Caco-2 (cell line): ENCODE data around the gene CSRP2. TPM values are rescaled to one million over a fixed set of nuclear protein-coding genes. Genes with fewer than 3 reads are reported as not detected.

Experiments
- BruUV-seq: library from RNA; stranded (reverse); fragments of 400-500 nt; replicated peaks from 2 replicates; lab custom pipeline; 2021; lab: Mats Ljungman, UMichigan
- CTCF ChIA-PET: fragments of 300-600 bp; sonication (Branson Sonifier 250); formaldehyde crosslinking; loops from one replicate; lab custom pipeline; 2022; ENCODE audit warnings: antibody characterized with exemption; lab: Charles Lee
- POLR2A ChIA-PET: fragments of 300-600 bp; sonication (Branson Sonifier 250); formaldehyde crosslinking; loops from one replicate; lab custom pipeline; 2022; ENCODE audit warnings: antibody characterized with exemption; lab: Charles Lee
- DNase-seq, 2 experiments: peaks; one replicate each; pipeline versions ENCODE4 v3.0.0 to v3.0.0-alpha.2; 2020 to 2022
- H3K27me3 ChIP-seq: replicated peaks from 2 replicates; pipeline ENCODE4 v1.6.0; 2011; ENCODE audit warnings: low read length; ENCODE audit not compliant: control insufficient read depth, insufficient read depth
- H3K36me3 ChIP-seq: 2 replicates; pipeline ENCODE4 v1.5.1; 2011; ENCODE audit warnings: low read length; ENCODE audit not compliant: control insufficient read depth, insufficient read depth
- H3K4me1 ChIP-seq: fragments of 250-450 bp; sonication (Bioruptor Pico); 2 replicates; pipeline ENCODE4 v1.5.1; 2020; ENCODE audit warnings: mild to moderate bottlenecking
- H3K4me3 ChIP-seq: 2 replicates; pipeline ENCODE4 v1.5.1; 2011; ENCODE audit warnings: low read depth, mild to moderate bottlenecking, control low read depth, low read length
- H3K9me3 ChIP-seq: fragments of 250-450 bp; sonication (Bioruptor Pico); 2 replicates; pipeline ENCODE4 v1.5.1; 2020; ENCODE audit warnings: mild to moderate bottlenecking, moderate library complexity
- H3K27ac Mint-ChIP-seq: one replicate; pipeline ENCODE4 v1.8.0; 2022; ENCODE audit warnings: mixed read lengths; ENCODE audit not compliant: unreplicated experiment
- H3K27me3 Mint-ChIP-seq: one replicate; pipeline ENCODE4 v1.8.0; 2022; ENCODE audit warnings: mixed read lengths; ENCODE audit not compliant: insufficient read depth, unreplicated experiment
- H3K36me3 Mint-ChIP-seq: one replicate; pipeline ENCODE4 v1.8.0; 2022; ENCODE audit warnings: mild to moderate bottlenecking, mixed read lengths; ENCODE audit not compliant: insufficient read depth, unreplicated experiment
- H3K4me1 Mint-ChIP-seq: one replicate; pipeline ENCODE4 v1.8.0; 2022; ENCODE audit warnings: low read depth, mixed read lengths; ENCODE audit not compliant: unreplicated experiment
- H3K4me3 Mint-ChIP-seq: one replicate; pipeline ENCODE4 v1.8.0; 2022; ENCODE audit warnings: mild to moderate bottlenecking, moderate library complexity, mixed read lengths; ENCODE audit not compliant: unreplicated experiment
- H3K9me3 Mint-ChIP-seq: one replicate; pipeline ENCODE4 v1.8.0; 2022; ENCODE audit warnings: mixed read lengths; ENCODE audit not compliant: unreplicated experiment
- CTCF ChIP-seq, 2 experiments: fragments of 200-600 bp in 1 of 2; IDR thresholded peaks; 1 replicate in 1 of 2; 2 replicates in 1 of 2; pipeline versions ENCODE4 v1.5.1 to v1.8.0; 2011 to 2022; ENCODE audit warnings: antibody characterized with exemption in 1 of 2, control low read depth in 1 of 2, inconsistent platforms in 1 of 2, low read depth in 1 of 2, low read length in 1 of 2, mild to moderate bottlenecking in 1 of 2, moderate library complexity in 1 of 2; ENCODE audit not compliant: insufficient read depth in 1 of 2, severe bottlenecking in 1 of 2, unreplicated experiment in 1 of 2
- intact Hi-C: fragments of 100-400 bp; cut with micrococcal nuclease; formaldehyde crosslinking; loops from one replicate; pipeline ENCODE4 v1.10.0; 2022; ENCODE audit not compliant: unreplicated experiment
- total RNA-seq: library from RNA; stranded (reverse); gene quantifications from 2 replicates; pipeline ENCODE4 v1.2.3, GENCODE V29; 2022

Gene CSRP2
- total RNA-seq, 1 experiment from 2014 or later: 27.9 TPM

- no peaks in the 10 kb centered on the region for H3K27me3 ChIP-seq
- intact Hi-C loops: no loop called here
- BruUV-seq: no TSS peak
- Mint-ChIP-seq H3K27ac (no peak overlapping the region), H3K9me3 (no peaks in the 10 kb centered on the region), H3K27me3 (no peaks in the 10 kb centered on the region), H3K4me3 (no peak overlapping the region), H3K36me3 (no peaks in the 10 kb centered on the region), H3K4me1 (peaks cover 8% of the 10 kb centered on the region)
- ChIA-PET POLR2A (no interaction called here), CTCF (no interaction called here)
- DNase-seq: no peak
- H3K36me3 ChIP-seq: no peaks in the 10 kb centered on the region
- H3K4me3 ChIP-seq: no peak overlapping the region
- H3K9me3 ChIP-seq: no peaks in the 10 kb centered on the region
- H3K4me1 ChIP-seq: peaks cover 13% of the 10 kb centered on the region
- TF ChIP-seq CTCF (IDR thresholded peaks at IDR 0.05; ENCODE audit: insufficient read depth in 1 of 2, low read depth in 1 of 2, low read length in 1 of 2, severe bottlenecking in 1 of 2, unreplicated experiment in 1 of 2): no peak
Measured at GRCh38 chr12:76871742-76872141, 7.1 kb downstream of the CSRP2 start.

- no peak for DNase-seq
- intact Hi-C loops: no loop called here
- Mint-ChIP-seq H3K27me3 (no peaks in the 10 kb centered on the region), H3K27ac (no peak overlapping the region), H3K9me3 (no peaks in the 10 kb centered on the region), H3K4me1 (peaks cover 8% of the 10 kb centered on the region), H3K36me3 (no peaks in the 10 kb centered on the region), H3K4me3 (no peak overlapping the region)
- no peaks in the 10 kb centered on the region for H3K9me3 ChIP-seq
- H3K4me3 ChIP-seq: no peak overlapping the region
- POLR2A ChIA-PET: no interaction called here
- H3K27me3 ChIP-seq: no peaks in the 10 kb centered on the region
- CTCF ChIA-PET: no interaction called here
- no TSS peak for BruUV-seq
- TF ChIP-seq CTCF (IDR thresholded peaks at IDR 0.05; ENCODE audit: insufficient read depth in 1 of 2, low read depth in 1 of 2, low read length in 1 of 2, severe bottlenecking in 1 of 2, unreplicated experiment in 1 of 2): no peak
- peaks cover 13% of the 10 kb centered on the region for H3K4me1 ChIP-seq
- H3K36me3 ChIP-seq: no peaks in the 10 kb centered on the region
Measured at GRCh38 chr12:76871082-76871481, 7.7 kb downstream of the CSRP2 start.

DNA sequence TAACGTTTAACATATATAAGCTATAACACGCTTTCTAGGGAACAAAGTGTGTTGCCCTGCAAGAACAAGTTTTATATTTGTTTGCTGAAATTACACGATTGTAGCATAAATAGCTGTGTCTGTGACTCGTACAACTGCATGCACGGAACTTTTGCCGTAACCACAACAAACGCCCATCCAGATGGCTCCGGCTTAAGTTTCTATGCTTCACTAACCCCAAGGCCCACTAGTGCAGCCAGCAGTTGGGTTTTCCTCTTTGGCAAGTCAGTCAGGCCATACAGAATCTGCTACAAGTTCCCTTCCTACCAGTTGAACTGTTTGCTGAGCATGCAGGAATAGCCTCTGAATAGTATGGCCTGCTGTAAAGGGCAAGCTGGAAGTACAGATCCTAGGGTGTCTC is 12.1 kb downstream of the CSRP2 start:
- Histone ChIP-seq H3K9me3 (no peaks in the 10 kb centered on the region), H3K36me3 (no peaks in the 10 kb centered on the region), H3K4me1 (peaks cover 13% of the 10 kb centered on the region), H3K4me3 (no peak overlapping the region), H3K27me3 (no peaks in the 10 kb centered on the region)
- no peaks in the 10 kb centered on the region for H3K9me3 Mint-ChIP-seq
- no peak overlapping the region for H3K27ac Mint-ChIP-seq
- TF ChIP-seq CTCF (IDR thresholded peaks at IDR 0.05; ENCODE audit: insufficient read depth in 1 of 2, low read depth in 1 of 2, low read length in 1 of 2, severe bottlenecking in 1 of 2, unreplicated experiment in 1 of 2): no peak
- no TSS peak for BruUV-seq
- H3K27me3 Mint-ChIP-seq: no peaks in the 10 kb centered on the region
- no peak for DNase-seq
- peaks cover 10% of the 10 kb centered on the region for H3K36me3 Mint-ChIP-seq
- ChIA-PET POLR2A (no interaction called here), CTCF (interaction anchor here (0.9 kb wide), 1 partner anchor 12 kb away, joined by 3 read pairs; the partner anchor contains the start of gene CSRP2)
- peaks cover 8% of the 10 kb centered on the region for H3K4me1 Mint-ChIP-seq
- H3K4me3 Mint-ChIP-seq: no peak overlapping the region
- intact Hi-C loops: no loop called here
